ENCODE measurements around the gene NMRK2.
"Not testable (repeated sequence)": the region's sequence is repeated elsewhere in the genome, so short reads cannot be mapped to it uniquely, and the experiment has no call there.

NMRK2 gene, protein sequence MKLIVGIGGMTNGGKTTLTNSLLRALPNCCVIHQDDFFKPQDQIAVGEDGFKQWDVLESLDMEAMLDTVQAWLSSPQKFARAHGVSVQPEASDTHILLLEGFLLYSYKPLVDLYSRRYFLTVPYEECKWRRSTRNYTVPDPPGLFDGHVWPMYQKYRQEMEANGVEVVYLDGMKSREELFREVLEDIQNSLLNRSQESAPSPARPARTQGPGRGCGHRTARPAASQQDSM

DNA sequence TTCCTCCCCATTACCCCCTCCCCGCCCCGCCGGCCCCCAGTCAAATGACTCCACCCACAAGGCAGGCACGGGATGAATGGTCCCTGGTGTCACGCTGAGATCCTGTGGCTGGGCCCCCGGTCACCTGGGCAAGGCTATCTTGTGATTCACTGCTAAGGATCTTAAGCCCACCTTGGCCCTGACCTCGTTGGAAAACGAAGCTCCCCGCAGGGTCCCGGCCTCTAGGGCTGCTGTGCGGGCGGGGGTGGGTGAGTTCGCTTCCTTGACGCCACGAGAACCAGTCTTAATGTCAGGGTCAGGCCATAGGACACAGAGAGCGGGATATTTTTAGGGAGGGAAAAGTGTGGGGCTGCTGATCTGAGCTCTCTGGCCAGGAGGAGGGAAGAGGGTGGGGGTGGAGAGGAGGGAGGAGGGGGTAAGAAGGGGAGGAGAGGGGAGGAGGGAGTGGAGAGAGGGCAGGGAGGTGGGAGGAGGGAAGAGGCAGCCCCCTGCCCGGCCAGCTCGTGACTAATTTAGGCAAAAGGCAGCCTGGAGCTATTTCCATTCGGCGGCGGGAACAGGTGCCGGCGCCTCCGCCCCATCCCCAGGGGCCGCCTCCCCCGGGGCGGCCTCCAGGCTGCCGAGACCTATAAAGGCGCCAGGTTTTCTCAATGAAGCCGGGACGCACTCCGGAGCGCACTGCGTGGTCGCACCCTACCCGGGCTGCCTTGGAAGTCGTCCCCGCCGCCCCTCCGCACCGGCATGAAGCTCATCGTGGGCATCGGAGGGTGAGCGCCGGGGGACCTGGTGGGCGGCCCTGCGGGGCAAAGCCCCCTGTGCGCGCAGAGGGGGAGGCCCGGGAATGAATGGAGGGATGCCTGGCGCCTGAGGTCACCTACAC is at the start of gene NMRK2:
Gene NMRK2 (plus strand): TSS at position 139 of the 880 bp plus-strand sequence. CDS start 603 bp downstream, at position 742.
- DNase-seq, result no peak

DNA sequence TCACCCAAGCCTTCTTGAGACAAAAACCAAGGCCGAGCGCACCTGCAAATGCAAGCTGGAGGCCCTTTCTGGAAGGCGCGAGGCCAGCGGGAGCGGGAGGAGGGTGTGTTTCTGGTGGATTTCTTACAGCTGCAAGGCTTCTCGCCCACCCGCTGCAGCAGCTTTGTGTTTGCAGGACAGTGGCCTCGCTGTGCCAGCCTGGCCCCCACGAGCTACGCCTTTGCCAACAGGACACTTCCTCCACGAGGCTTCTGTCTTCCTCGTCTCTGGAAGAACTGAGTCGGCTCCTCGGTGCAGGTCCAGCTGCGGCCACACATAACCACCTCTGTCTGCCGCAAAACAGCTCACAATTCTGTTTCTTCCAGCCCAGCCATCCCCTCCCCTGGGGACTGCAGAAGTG is 42.3 kb upstream of the NMRK2 start:
- no peak for DNase-seq

DNA sequence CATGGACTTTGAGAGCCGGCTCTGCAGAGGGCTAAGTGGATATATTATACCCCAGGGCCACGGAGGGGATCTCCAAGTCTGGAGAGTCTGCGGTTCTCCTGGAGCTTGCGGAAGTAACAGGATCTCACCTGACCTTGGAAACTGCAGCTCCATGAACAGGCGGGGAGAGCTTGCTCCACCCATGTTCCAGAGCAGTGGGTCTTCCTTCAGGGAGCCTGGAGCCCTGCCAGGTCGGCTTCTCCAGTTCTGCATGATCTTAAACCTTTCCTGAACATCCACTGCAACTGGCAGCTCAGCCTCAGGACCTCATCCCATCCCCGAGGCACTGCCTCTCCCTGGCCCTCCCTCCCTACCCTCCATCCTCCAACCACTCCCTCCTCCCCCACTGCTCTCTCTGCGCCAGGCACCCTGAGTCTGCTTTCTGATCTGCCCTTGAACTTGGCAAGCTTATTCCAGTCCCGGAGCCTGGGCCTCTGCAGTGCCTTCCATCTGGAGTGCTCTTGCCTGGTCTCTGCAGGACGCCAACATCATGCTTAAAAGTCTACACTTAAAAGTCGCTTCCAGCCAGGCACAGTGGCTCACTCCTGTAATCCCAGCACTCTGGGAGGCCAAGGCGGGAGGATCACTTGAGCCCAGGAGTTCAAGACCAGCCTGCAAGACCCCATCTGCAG is 39.2 kb upstream of the NMRK2 start:
- DNase-seq, result no peak

DNA sequence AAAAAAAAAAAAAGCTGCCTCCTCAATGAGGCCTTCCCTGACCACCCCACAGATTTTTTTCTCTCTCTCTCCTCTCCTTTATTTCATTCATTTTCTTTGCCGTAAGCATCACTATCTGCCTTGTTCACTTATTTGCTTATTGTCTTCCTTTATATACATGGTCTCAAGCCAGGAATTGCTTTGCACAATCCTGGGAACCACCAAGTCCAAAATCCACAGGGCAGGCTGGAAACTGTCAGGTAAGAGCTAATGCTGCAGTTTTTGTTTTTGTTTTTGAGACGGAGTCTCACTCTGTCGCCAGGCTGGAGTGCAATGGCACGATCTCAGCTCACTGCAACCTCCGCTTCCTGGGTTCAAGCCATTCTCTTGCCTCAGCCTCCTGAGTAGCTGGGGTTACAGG is 37.9 kb upstream of the NMRK2 start:
- DNase-seq, result not testable (repeated sequence)

DNA sequence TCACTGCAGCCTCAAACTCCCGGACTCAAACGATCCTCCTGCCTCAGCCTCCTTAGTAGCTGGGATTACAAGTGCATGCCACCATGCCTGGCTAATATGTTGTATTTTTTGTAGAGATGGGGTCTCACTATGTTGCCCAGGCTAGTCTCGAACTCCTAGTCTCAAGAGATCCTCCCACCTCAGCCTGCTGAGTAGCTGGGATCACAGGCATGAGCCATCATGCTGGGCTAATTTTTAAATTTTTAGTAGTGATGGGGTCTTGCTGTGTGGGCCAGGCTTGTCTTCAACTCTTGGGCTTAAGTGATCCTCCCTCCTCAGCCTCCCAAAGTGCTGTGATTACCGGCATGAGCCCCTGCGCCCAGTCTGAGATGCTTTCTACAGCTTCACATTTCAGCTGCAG is 37.1 kb upstream of the NMRK2 start:
- DNase-seq, result no peak

DNA sequence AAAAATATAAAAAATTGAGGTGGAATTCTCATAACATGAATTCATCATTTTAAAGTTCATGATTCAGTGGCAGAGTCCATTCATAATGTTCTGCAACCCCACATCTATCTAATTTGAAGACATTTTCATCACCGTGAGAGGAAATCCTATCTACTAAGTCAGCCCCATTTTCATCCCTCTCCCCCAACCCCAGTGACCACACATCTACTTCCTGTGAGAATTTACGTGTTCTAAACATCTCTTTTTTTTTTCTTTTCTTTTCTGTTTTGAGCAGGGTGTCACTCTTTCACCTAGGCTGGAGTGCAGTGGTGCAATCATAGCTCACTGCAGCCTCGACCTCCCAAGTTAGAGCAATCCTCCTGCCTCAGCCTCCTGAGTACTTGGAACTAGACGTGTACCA is 34.9 kb upstream of the NMRK2 start:
- DNase-seq, result no peak

DNA sequence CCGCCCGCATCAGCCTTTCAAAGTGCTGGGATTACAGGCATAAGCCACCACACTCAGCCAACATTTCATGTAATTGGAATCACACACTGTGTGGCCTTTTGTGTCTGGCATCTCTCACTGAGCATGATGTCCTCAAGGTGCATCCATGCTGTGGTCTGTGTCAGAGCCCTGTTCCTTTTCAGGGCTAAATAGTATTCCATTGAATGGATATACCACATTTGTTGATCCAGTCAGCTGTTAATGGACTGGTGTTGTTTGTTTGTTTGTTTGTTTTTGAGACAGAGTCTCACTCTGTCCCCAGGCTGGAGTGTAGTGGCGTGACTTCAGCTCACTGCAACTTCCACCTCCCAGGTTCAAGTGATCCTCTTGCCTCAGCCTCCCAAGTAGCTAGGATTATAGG is 34.4 kb upstream of the NMRK2 start:
- no peak for DNase-seq

DNA sequence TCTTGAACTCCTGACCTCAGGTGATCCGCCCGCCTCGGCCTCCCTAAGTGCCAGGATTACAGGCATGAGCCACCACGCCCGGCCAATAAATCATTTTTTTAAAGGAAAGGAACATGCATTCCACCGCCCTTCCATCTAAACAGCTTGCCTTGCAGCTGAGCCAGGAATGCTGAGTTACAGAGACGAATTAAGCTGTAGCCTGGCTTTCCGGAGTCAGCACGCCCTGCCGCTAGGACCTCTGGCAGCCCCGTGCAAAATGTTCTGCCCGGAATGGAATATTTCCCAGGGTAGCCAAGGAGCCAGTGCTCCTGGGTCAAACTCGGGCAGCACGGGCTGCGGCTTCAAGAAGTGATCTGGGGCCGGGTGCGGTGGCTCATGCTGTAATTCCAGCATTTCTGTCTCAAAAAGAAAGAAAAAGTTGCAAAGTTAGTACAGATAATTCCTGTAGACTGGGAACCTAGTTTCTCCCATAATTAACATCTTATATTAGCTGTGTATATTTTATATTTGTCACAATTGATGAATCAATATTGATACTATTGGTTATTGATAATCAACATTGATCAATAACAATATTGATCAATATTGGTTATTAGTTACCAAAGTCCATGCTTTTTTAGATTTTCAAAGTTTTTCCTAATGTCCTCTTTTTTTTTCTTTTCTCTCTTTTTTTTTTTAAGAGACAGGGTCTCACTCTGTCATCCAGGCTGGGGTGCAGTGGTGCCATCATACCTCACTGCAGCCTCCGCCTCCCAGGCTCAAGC is 33.2 kb upstream of the NMRK2 start:
- DNase-seq, result no peak

DNA sequence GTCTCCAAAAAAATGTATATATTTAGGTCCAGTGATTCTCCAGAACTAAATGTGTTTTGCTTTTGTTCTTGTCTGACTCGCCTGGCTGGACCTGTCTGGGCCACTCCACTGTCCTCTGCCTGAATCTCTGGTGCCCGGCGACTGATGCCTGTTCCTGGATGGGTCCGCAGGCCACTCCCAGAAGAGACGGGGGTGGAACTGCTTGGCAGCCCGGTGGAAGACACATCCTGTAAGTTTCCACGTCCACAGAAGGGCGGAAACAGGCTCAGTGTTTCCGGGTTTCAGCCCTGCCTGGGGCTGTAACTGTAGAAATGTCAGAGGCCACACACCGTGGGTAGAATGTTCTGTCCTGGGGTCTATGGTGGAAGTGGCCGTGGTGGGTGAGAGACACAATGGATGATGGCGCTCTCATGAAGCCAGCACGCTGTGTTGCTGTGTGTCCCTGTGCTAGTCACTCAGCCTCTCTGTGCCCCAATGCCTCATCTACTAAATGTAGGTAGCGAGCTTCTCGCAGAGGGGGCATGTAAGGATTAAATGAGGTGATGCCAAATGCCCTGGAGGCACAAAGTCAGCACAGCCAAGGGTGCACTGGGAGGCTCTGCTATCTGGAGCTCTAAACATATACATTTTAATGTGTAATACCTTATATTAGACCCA is 30.4 kb upstream of the NMRK2 start:
- no peak for DNase-seq

DNA sequence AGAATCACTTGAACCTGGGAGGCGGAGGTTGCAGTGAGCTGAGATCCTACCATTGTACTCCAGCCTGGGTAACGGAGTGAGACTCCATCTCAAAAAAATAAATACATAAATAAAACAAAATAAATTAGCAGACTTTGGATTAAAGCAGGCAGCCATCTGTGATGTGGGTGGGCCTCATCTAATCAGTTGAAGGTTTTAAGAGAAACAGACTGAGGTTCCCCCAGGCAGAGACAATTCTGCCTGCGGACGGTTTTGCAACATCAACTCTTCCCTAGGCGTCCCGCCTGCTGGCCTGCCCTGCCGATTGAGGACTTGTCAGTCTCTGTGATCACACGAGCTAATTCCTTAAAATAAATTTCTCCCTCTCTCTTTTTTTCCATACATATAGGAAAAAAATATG is 28.6 kb upstream of the NMRK2 start:
- no peak for DNase-seq

DNA sequence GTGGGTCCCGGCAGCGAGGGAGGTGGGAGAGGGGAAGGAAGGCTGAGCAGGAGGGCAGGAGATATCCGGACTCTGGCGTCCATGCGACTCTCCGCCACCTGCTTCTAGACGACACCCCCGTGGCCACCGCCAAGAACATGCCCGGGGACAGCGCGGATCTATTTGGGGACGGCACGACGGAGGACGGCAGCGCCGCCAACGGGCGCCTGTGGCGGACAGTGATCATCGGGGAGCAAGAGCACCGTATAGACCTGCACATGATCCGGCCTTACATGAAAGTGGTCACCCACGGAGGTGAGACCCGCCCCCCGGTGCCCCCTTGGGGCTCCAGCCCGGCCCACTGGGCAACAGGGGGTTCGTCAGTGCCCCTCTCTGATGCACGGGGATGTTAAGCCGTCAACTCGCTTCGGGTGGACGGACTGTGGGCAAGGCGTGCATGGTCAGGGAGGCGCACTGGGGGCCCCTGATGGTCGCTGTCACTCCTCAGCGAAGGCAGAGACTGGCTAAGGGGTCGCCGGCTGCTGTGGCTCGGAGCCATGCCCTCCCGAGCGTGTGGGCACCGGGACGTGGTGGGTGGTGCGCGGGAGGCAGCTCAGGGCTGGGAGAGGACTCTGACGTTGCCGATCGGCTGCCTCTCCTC is 25.1 kb upstream of the NMRK2 start:
- DNase-seq, result no peak

DNA sequence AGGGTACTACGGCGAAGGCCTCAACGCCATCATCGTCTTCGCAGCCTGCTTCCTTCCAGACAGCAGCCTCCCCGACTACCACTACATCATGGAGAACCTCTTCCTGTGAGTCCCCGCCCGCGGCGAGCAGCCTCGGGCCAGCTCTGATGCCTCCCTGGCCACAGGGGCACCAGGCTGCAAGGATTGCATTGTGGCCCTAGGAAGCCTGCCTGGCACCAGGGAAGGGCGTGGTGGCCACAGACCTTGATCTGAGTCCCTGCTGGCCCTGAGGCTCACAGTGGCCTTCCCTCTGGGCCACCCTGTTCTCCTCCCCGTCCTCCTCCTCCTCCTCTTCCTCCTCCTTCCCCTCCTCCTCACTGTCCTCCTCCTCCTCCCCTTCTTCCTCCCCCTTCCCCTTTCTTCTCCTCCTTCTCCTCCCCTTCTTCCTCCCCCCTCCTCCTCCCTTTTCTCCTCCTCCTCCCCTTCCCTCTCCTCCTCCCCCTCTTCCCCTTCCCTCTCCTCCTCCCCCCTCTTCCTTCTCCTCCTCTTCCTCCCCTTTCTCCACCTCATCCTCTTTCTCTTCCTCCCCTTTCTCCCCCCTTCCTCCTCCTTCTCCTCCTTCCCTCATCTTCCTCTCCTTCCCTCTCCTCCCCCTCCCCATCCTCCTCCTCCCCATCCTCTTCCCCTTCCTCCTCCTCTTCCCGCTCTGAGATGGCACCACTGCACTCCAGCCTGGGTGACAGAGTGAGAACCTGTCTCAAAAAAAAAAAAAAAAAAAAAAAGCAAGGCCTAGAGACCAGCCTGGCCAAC is 24.4 kb upstream of the NMRK2 start:
- DNase-seq, result no peak

DNA sequence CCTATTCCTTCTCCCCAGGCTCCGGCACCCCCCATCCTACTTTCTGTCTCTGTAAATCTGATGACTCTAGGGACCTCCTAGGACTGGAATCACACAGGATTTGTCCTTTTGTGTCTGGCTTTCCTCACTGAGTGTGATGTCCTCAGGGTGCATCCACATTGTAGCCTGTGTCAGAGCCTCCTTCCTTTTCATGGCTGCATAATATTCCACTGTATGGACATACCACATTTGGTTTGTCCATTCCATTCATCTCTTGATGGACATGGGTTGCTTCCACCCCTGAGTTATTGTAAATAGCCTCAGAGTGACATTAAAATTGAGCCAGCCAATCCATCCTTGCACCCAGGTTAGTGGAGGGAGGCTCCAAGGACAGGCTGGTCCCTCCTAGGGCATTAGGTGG is 22.8 kb upstream of the NMRK2 start:
- DNase-seq, result no peak

DNA sequence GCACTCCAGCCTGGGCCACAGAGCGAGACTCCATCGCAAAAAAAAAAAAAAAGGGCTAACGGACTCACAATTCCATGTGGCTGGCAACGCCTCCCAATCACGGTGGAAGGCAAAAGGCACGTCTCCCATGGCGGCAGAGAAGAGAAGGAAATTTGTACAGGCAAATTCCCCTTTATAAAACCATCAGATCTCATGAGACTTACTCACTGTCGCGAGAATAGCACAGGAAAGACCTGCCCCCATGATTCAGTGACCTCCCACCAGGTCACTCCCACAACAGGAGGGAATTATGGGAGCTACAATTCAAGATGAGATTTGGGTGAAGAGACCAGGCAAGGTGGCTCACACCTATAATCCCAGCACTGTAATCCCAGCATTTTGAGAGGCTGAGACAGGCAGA is 18.7 kb upstream of the NMRK2 start:
- no peak for DNase-seq

DNA sequence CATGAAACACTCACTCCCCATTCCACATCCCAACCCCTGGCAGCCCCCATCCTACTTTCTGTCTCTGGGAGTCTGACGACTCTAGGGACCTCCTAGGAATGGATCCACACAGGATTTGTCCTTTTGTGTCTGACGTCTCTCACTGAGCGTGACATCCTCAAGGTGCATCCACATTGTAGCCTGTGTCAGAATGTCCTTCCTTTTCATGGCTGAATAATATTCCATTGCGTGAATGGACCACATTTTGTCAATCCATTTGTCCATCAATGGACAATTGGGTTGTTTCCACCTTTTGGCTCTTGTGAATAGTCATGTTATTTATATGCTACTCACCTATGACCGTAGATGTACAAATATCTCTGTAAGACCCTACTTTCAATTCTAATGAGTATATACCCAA is 16.8 kb upstream of the NMRK2 start:
- no peak for DNase-seq

DNA sequence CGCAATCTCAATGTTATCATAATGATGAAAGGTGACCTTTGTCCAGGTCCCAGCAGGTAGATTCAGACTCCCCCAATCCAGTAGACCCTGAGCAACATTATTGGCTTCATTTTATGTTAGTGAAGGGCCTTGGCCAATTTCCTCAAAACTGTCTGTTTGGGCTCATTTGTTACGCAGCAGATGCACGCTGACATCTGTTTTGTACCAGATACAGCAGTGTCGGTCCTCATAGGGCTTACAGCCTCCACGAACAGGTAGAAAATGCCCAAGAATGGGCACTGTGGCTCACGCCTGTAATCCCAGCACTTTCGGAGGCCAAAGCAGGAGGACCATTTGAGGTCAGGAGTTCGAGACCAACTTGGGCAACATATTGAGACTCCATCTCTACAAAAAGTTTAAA is 13.1 kb upstream of the NMRK2 start:
- DNase-seq, result no peak

DNA sequence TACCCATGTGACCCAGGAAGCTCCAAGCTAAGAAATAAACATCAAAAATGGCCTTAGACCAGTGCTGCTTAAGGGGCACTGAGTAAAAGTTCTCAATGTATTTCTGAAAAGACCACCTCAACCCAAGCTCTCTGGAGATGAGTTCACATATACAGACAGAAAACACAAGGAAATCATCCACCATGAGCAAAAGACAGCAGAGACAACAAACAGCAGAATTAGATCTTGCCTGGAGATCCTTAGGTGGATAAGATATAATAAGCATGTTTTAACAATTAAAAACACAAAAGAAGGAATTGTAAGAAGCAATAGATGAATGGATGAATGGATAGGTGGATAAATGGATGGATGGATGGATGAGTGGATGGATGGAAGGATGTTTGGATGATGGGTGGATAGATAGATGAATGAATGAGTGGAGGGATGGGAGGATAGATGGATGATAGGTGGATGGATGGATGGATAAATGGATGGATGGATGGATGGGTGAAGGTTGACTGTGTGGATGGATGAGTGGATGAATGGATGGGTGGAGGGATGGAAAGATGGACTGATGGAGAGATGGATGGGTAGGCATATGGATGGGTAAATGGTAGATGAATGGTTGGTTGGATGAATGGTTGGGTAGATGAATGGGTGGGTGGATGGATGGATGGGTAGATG is 9.6 kb upstream of the NMRK2 start:
- no peak for DNase-seq

DNA sequence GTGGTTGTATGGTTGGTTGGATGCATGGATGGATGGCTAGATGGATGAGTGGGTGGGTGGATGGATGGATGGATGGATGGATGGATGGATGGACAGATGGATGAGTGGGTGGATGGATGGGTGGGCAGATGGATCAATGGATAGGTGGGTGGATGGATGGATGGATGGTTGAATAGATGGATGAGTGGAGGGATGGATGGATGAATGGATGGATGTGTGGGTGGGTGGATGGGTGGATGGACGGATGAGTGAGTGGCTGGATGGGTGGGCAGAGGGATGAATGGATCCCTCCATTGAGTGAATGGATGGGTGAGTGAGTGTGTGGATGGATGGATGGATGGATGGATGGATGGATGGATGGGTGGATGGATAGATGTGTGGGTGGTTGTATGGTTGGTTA is 9.0 kb upstream of the NMRK2 start:
- no peak for DNase-seq

DNA sequence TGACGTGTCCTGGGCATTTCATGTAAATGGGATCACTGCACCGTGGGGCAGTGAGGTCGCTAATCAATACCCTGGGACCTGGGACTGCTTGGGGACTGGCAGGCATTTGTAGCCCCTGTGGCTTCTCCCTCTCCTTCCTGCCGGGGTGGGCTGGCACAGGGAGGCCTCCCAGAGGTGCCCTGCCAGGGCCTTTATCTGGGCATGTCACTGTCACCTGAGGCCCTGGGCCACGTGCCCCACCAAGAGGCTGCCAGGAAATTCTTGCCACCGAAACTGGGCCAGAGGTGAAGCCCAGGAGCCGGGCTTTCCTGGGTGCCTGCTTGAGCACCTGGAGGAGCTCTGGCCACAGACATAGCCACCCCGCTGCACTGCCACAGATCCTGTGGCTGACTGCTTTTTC is 1.8 kb upstream of the NMRK2 start:
- no peak for DNase-seq
